Esophagus (tissue), 2 donors: ENCODE data around the gene RFESD. TPM values are rescaled to one million over a fixed set of nuclear protein-coding genes. Genes with fewer than 3 reads are reported as not detected.

Source experiments
- H3K27ac ChIP-seq, 2 donors: one replicate each; pipeline ENCODE4 v1.5.1; 2013; ENCODE audit warnings: low read depth in 2 of 2, mild to moderate bottlenecking in 2 of 2, inconsistent platforms in 1 of 2, low read length in 1 of 2, moderate library complexity in 1 of 2
- H3K27me3 ChIP-seq, 2 donors: one replicate each; pipeline ENCODE4 v1.6.1; 2013; ENCODE audit warnings: low read length in 2 of 2, control low read depth in 1 of 2, mild to moderate bottlenecking in 1 of 2; ENCODE audit not compliant: insufficient read depth in 2 of 2, control insufficient read depth in 1 of 2
- H3K36me3 ChIP-seq, 2 donors: one replicate each; pipeline ENCODE4 v1.6.1; 2013; ENCODE audit warnings: low read length in 1 of 2; ENCODE audit not compliant: control insufficient read depth in 2 of 2, insufficient read depth in 2 of 2
- H3K4me1 ChIP-seq, 2 donors: one replicate each; pipeline ENCODE4 v1.6.1; 2013; ENCODE audit warnings: low read length in 1 of 2; ENCODE audit not compliant: control insufficient read depth in 2 of 2, insufficient read depth in 2 of 2
- H3K4me3 ChIP-seq, 2 donors: one replicate each; pipeline ENCODE4 v1.5.1; 2013; ENCODE audit warnings: low read length in 2 of 2, mild to moderate bottlenecking in 2 of 2, low read depth in 1 of 2, moderate library complexity in 1 of 2
- H3K9me3 ChIP-seq, 2 donors: one replicate each; pipeline ENCODE4 v1.6.1; 2013; ENCODE audit warnings: mild to moderate bottlenecking in 2 of 2, low read depth in 1 of 2, low read length in 1 of 2, moderate library complexity in 1 of 2; ENCODE audit not compliant: control insufficient read depth in 2 of 2, insufficient read depth in 1 of 2
- WGBS, 2 donors: extraction: QIAGEN DNeasy Blood & Tissue Kit; methylation state at CpG; one replicate each; pipeline ENCODE4 v1.1.7; 2013; 5-methylcytosine and 5-hydroxymethylcytosine counted together
- polyA plus RNA-seq, 2 donors: library from polyadenylated mRNA; stranded (reverse); fragments of 200-250 nt; gene quantifications; one replicate each; pipeline ENCODE4 v1.2.3, GENCODE V29; 2013
- donor health status: healthy with polysubstance abuse.
- donor health status: Bipolar disorder and iron deficiency.

RFESD gene
- polyA plus RNA-seq, 2 donors = 1.1 to 1.6 TPM

GRCh38 chr5:95670568-95670967 lies 24.0 kb downstream of the RFESD start:
- 95 to 98% methylated on average over 3 of the region's 3 CpGs for WGBS, 2 donors

GRCh38 chr5:95671826-95672225 lies 25.2 kb downstream of the RFESD start:
- Histone ChIP-seq H3K27me3 (no peaks in the 10 kb centered on the region), H3K4me3 (no peak overlapping the region), H3K4me1 (no peaks in the 10 kb centered on the region), H3K36me3 (no peaks in the 10 kb centered on the region), H3K27ac (no peak overlapping the region), H3K9me3 (no peaks in the 10 kb centered on the region)
- 75 to 76% methylated on average over 1 of the region's 1 CpG for WGBS, 2 donors

More at GRCh38 chr5:95670568-95670967, 24.0 kb downstream of the RFESD start:
- H3K9me3 ChIP-seq = no peaks in the 10 kb centered on the region
- no peaks in the 10 kb centered on the region for H3K27me3 ChIP-seq
- H3K27ac ChIP-seq = no peak overlapping the region
- H3K4me3 ChIP-seq = no peak overlapping the region
- H3K36me3 ChIP-seq = no peaks in the 10 kb centered on the region
- no peaks in the 10 kb centered on the region for H3K4me1 ChIP-seq

- H3K36me3 ChIP-seq = no peaks in the 10 kb centered on the region
- H3K27me3 ChIP-seq = no peaks in the 10 kb centered on the region
- H3K4me1 ChIP-seq = no peaks in the 10 kb centered on the region
- H3K4me3 ChIP-seq = no peak overlapping the region
- H3K27ac ChIP-seq = no peak overlapping the region
- no peaks in the 10 kb centered on the region for H3K9me3 ChIP-seq
Measured at GRCh38 chr5:95672641-95673040, 26.1 kb downstream of the RFESD start.

- Histone ChIP-seq H3K4me3 (no peak overlapping the region), H3K36me3 (no peaks in the 10 kb centered on the region), H3K9me3 (no peaks in the 10 kb centered on the region), H3K4me1 (no peaks in the 10 kb centered on the region), H3K27me3 (no peaks in the 10 kb centered on the region), H3K27ac (no peak overlapping the region)
- 62 to 65% methylated on average over 3 of the region's 3 CpGs for WGBS, 2 donors
Measured at GRCh38 chr5:95673081-95673480, 26.5 kb downstream of the RFESD start.

- Histone ChIP-seq H3K4me1 (no peaks in the 10 kb centered on the region), H3K27ac (no peak within 1 kb of the TSS), H3K4me3 (no peak within 1 kb of the TSS), H3K36me3 (no peaks in the 10 kb centered on the region), H3K27me3 (peaks cover 0 to 2% of the 10 kb centered on the region in 2 donors), H3K9me3 (no peaks in the 10 kb centered on the region)
- 83 to 90% methylated on average over 1 of the region's 1 CpG for WGBS, 2 donors
Measured at GRCh38 chr5:95682891-95683290, 36.3 kb downstream of the RFESD start, which contains the start of gene SPATA9. TSS of gene SPATA9 (minus strand) at chr5:95682991. CDS start at chr5:95682854, 137 bp downstream.

GRCh38 chr5:95684361-95684760 lies 37.8 kb downstream of the RFESD start:
- Histone ChIP-seq H3K4me1 (no peaks in the 10 kb centered on the region), H3K27ac (no peak overlapping the region), H3K4me3 (no peak overlapping the region), H3K9me3 (no peaks in the 10 kb centered on the region), H3K27me3 (peaks cover 0 to 2% of the 10 kb centered on the region in 2 donors), H3K36me3 (no peaks in the 10 kb centered on the region)
- WGBS, 2 donors = 87 to 88% methylated on average over 2 of the region's 2 CpGs

- Histone ChIP-seq H3K4me1 (no peaks in the 10 kb centered on the region), H3K9me3 (no peaks in the 10 kb centered on the region), H3K36me3 (no peaks in the 10 kb centered on the region), H3K27ac (no peak overlapping the region), H3K27me3 (peaks cover 0 to 2% of the 10 kb centered on the region in 2 donors), H3K4me3 (no peak overlapping the region)
- WGBS, 2 donors = 65 to 85% methylated on average over 2 of the region's 2 CpGs
Measured at GRCh38 chr5:95686651-95687050, 40.1 kb downstream of the RFESD start.

GRCh38 chr5:95689680-95690079 lies 43.1 kb downstream of the RFESD start:
- Histone ChIP-seq H3K9me3 (no peaks in the 10 kb centered on the region), H3K27ac (no peak overlapping the region), H3K27me3 (peaks cover 0 to 2% of the 10 kb centered on the region in 2 donors), H3K4me3 (no peak overlapping the region), H3K4me1 (no peaks in the 10 kb centered on the region), H3K36me3 (no peaks in the 10 kb centered on the region)
- 87 to 98% methylated on average over 1 of the region's 1 CpG for WGBS, 2 donors

- H3K4me3 ChIP-seq = no peak overlapping the region
- peaks cover 0 to under 1% of the 10 kb centered on the region in 2 donors for H3K27me3 ChIP-seq
- H3K9me3 ChIP-seq = no peaks in the 10 kb centered on the region
- no peaks in the 10 kb centered on the region for H3K4me1 ChIP-seq
- no peak overlapping the region for H3K27ac ChIP-seq
- no peaks in the 10 kb centered on the region for H3K36me3 ChIP-seq
Measured at GRCh38 chr5:95690333-95690732, 43.8 kb downstream of the RFESD start.

- no peak overlapping the region for H3K4me3 ChIP-seq
- H3K4me1 ChIP-seq = no peaks in the 10 kb centered on the region
- WGBS, 2 donors = 57 to 64% methylated on average over 7 of the region's 7 CpGs
- no peaks in the 10 kb centered on the region for H3K9me3 ChIP-seq
- H3K36me3 ChIP-seq = no peaks in the 10 kb centered on the region
- H3K27ac ChIP-seq = no peak overlapping the region
- H3K27me3 ChIP-seq = peaks cover 0 to 3% of the 10 kb centered on the region in 2 donors
Measured at GRCh38 chr5:95697781-95698681, 51.5 kb downstream of the RFESD start.
